PC-9 (cell line): Measurements from ENCODE around the gene TMEM233.

Source experiments
- EZH2 ChIP-seq: fragments of 200-600 bp; sonication (generic); IDR thresholded peaks from 2 replicates; pipeline ENCODE4 v1.8.0; 2017; ENCODE audit warnings: antibody characterized with exemption, low read depth
- TF ChIP-seq, protein P1 (sequence below): fragments of 200-600 bp; sonication (generic); conservative IDR thresholded peaks from 2 replicates; pipeline ENCODE4 v1.6.1; 2017; ENCODE audit warnings: mixed run types, antibody characterized with exemption, mild to moderate bottlenecking, moderate library complexity

- TF ChIP-seq, protein P1, sequence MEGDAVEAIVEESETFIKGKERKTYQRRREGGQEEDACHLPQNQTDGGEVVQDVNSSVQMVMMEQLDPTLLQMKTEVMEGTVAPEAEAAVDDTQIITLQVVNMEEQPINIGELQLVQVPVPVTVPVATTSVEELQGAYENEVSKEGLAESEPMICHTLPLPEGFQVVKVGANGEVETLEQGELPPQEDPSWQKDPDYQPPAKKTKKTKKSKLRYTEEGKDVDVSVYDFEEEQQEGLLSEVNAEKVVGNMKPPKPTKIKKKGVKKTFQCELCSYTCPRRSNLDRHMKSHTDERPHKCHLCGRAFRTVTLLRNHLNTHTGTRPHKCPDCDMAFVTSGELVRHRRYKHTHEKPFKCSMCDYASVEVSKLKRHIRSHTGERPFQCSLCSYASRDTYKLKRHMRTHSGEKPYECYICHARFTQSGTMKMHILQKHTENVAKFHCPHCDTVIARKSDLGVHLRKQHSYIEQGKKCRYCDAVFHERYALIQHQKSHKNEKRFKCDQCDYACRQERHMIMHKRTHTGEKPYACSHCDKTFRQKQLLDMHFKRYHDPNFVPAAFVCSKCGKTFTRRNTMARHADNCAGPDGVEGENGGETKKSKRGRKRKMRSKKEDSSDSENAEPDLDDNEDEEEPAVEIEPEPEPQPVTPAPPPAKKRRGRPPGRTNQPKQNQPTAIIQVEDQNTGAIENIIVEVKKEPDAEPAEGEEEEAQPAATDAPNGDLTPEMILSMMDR, result no peak
- no peak for TF ChIP-seq EZH2
Measured at GRCh38 chr12:119598159-119598558, 4.6 kb downstream of the TMEM233 start.
